Measurements from ENCODE around the gene NKTR. TPM values are rescaled to one million over a fixed set of nuclear protein-coding genes. Genes with fewer than 3 reads are reported as not detected.
"Not testable (repeated sequence)": the region's sequence is repeated elsewhere in the genome, so short reads cannot be mapped to it uniquely, and the experiment has no call there.

The NKTR gene
- total RNA-seq, 1 donor from 2014 or later: 70.3 TPM

- no peaks in the 10 kb centered on the region for H3K4me1 Mint-ChIP-seq (ENCODE audit: low read depth, unreplicated experiment)
- no peaks in the 10 kb centered on the region for H3K9me3 ChIP-seq (ENCODE audit: insufficient read depth, low read depth, low read length)
- peaks cover 93% of the 10 kb centered on the region for H3K79me2 ChIP-seq (ENCODE audit: insufficient read depth, low read length)
- no peaks in the 10 kb centered on the region for H3K27me3 ChIP-seq (ENCODE audit: insufficient read depth, low read length)
- no peak for TF ChIP-seq CTCF (IDR thresholded peaks at IDR 0.05; ENCODE audit: insufficient read depth, low read depth, low read length)
- TF ChIP-seq EZH2 (IDR thresholded peaks at IDR 0.05; ENCODE audit: insufficient read depth, low read length): no peak
- H3K27ac ChIP-seq (ENCODE audit: low read depth, low read length): no peak overlapping the region
- H3K4me3 Mint-ChIP-seq (ENCODE audit: unreplicated experiment): no peak overlapping the region
- FAIRE-seq: no peak
- DNase-seq (ENCODE audit: low read depth): no peak
- peaks cover 37% of the 10 kb centered on the region for H4K20me1 ChIP-seq (ENCODE audit: insufficient read depth, low read length)
- H3K4me2 ChIP-seq (ENCODE audit: low read length): no peak overlapping the region
- H3K27ac Mint-ChIP-seq (ENCODE audit: unreplicated experiment): no peak overlapping the region
- no peaks in the 10 kb centered on the region for H3K27me3 Mint-ChIP-seq (ENCODE audit: low read depth, unreplicated experiment)
- no peak overlapping the region for H3K4me3 ChIP-seq (ENCODE audit: insufficient read depth, low read depth, low read length)
- H3K36me3 Mint-ChIP-seq (ENCODE audit: low read depth, unreplicated experiment): peaks cover 12% of the 10 kb centered on the region
- no peak overlapping the region for H2AFZ ChIP-seq (ENCODE audit: low read depth, low read length)
- H3K4me1 ChIP-seq (ENCODE audit: insufficient read depth, low read length): no peaks in the 10 kb centered on the region
- H3K36me3 ChIP-seq (ENCODE audit: insufficient read depth, low read length): peaks cover 3% of the 10 kb centered on the region
- no peak overlapping the region for H3K9ac ChIP-seq (ENCODE audit: low read length)
- H3K9me3 Mint-ChIP-seq (ENCODE audit: unreplicated experiment): peaks cover 1% of the 10 kb centered on the region
These were observed 25.2 kb upstream of the NKTR start for GRCh38 chr3:42575137-42575741.

- H3K36me3 Mint-ChIP-seq (ENCODE audit: low read depth, unreplicated experiment): peaks cover 9% of the 10 kb centered on the region
- no peak for FAIRE-seq
These were observed 22.4 kb upstream of the NKTR start for GRCh38 chr3:42578054-42578453.

GRCh38 chr3:42579346-42579745 lies 21.1 kb upstream of the NKTR start:
- H3K4me3 ChIP-seq (ENCODE audit: insufficient read depth, low read depth, low read length); H2AFZ ChIP-seq (ENCODE audit: low read depth, low read length); H3K4me1 ChIP-seq (ENCODE audit: insufficient read depth, low read length); H3K9me3 ChIP-seq (ENCODE audit: insufficient read depth, low read depth, low read length); H3K27me3 Mint-ChIP-seq (ENCODE audit: low read depth, unreplicated experiment); FAIRE-seq; H3K27me3 ChIP-seq (ENCODE audit: insufficient read depth, low read length); H3K36me3 ChIP-seq (ENCODE audit: insufficient read depth, low read length); H3K4me3 Mint-ChIP-seq (ENCODE audit: unreplicated experiment); H3K4me2 ChIP-seq (ENCODE audit: low read length); H3K9ac ChIP-seq (ENCODE audit: low read length); DNase-seq (ENCODE audit: low read depth); H3K27ac ChIP-seq (ENCODE audit: low read depth, low read length); H3K27ac Mint-ChIP-seq (ENCODE audit: unreplicated experiment); H3K36me3 Mint-ChIP-seq (ENCODE audit: low read depth, unreplicated experiment); H3K9me3 Mint-ChIP-seq (ENCODE audit: unreplicated experiment); H3K4me1 Mint-ChIP-seq (ENCODE audit: low read depth, unreplicated experiment): not testable (repeated sequence)
- peaks cover 18% of the 10 kb centered on the region for H4K20me1 ChIP-seq (ENCODE audit: insufficient read depth, low read length)
- H3K79me2 ChIP-seq (ENCODE audit: insufficient read depth, low read length): peaks cover 74% of the 10 kb centered on the region

More at GRCh38 chr3:42578054-42578453, 22.4 kb upstream of the NKTR start:
- Mint-ChIP-seq H3K27me3 (ENCODE audit: low read depth, unreplicated experiment) (no peaks in the 10 kb centered on the region), H3K9me3 (ENCODE audit: unreplicated experiment) (peaks cover 1% of the 10 kb centered on the region), H3K4me3 (ENCODE audit: unreplicated experiment) (no peak overlapping the region), H3K4me1 (ENCODE audit: low read depth, unreplicated experiment) (peaks cover 4% of the 10 kb centered on the region), H3K27ac (ENCODE audit: unreplicated experiment) (no peak overlapping the region)
- Histone ChIP-seq H3K27me3 (ENCODE audit: insufficient read depth, low read length) (no peaks in the 10 kb centered on the region), H3K27ac (ENCODE audit: low read depth, low read length) (no peak overlapping the region), H4K20me1 (ENCODE audit: insufficient read depth, low read length) (peaks cover 18% of the 10 kb centered on the region), H3K9me3 (ENCODE audit: insufficient read depth, low read depth, low read length) (no peaks in the 10 kb centered on the region), H3K4me2 (ENCODE audit: low read length) (no peak overlapping the region), H3K79me2 (ENCODE audit: insufficient read depth, low read length) (peaks cover 87% of the 10 kb centered on the region), H2AFZ (ENCODE audit: low read depth, low read length) (no peak overlapping the region), H3K36me3 (ENCODE audit: insufficient read depth, low read length) (peaks cover 3% of the 10 kb centered on the region), H3K4me3 (ENCODE audit: insufficient read depth, low read depth, low read length) (no peak overlapping the region), H3K9ac (ENCODE audit: low read length) (no peak overlapping the region), H3K4me1 (ENCODE audit: insufficient read depth, low read length) (peaks cover 6% of the 10 kb centered on the region)
- DNase-seq (ENCODE audit: low read depth): no peak
- no peak for TF ChIP-seq CTCF (IDR thresholded peaks at IDR 0.05; ENCODE audit: insufficient read depth, low read depth, low read length)
- TF ChIP-seq EZH2 (IDR thresholded peaks at IDR 0.05; ENCODE audit: insufficient read depth, low read length): no peak
